Stomach (tissue), 9 donors: Measurements from ENCODE around the gene BTD. TPM values are rescaled to one million over a fixed set of nuclear protein-coding genes. Genes with fewer than 3 reads are reported as not detected.

Experiments used
- DNase-seq, 2 donors: peaks; one replicate each; pipeline versions ENCODE4 v3.0.0 to v3.0.0-alpha.2; 2013 to 2019
- H3K27ac ChIP-seq, 5 donors: fragments of 200-600 bp in 4 of 5; sonication (generic) in 4 of 5; one replicate each; pipeline ENCODE4 v1.5.1; 2013 to 2019; ENCODE audit warnings: mild to moderate bottlenecking in 1 of 5, moderate library complexity in 1 of 5
- H3K27me3 ChIP-seq, 3 donors: fragments of 200-600 bp; sonication (generic); one replicate each; pipeline ENCODE4 v1.5.1; 2017 to 2019; ENCODE audit warnings: mixed run types in 1 of 3
- H3K36me3 ChIP-seq, 4 donors: fragments of 200-600 bp; sonication (generic); 1 replicate in 3 of 4; 2 replicates in 1 of 4; pipeline ENCODE4 v1.5.1; 2016 to 2019
- H3K4me1 ChIP-seq, 4 donors: fragments of 200-600 bp; sonication (generic); one replicate each; pipeline ENCODE4 v1.5.1; 2016 to 2019
- H3K4me3 ChIP-seq, 4 donors: fragments of 200-600 bp; sonication (generic) in 3 of 4; one replicate each; pipeline ENCODE4 v1.5.1; 2016 to 2019; ENCODE audit warnings: mild to moderate bottlenecking in 1 of 4
- H3K9me3 ChIP-seq, 4 donors: fragments of 200-600 bp; sonication (generic); one replicate each; pipeline ENCODE4 v1.5.1; 2016 to 2019
- CTCF ChIP-seq, 7 experiments: fragments of 450-650 bp in 4 of 7; fragments of 200-600 bp in 3 of 7; sonication (generic) in 3 of 7; IDR thresholded peaks; one replicate each; pipeline ENCODE4 v1.5.1; 2016 to 2019; ENCODE audit warnings: antibody characterized with exemption in 7 of 7, control low read depth in 2 of 7, mild to moderate bottlenecking in 1 of 7
- EP300 ChIP-seq: sonication (generic); formaldehyde crosslinking; IDR thresholded peaks from one replicate; pipeline ENCODE4 v1.6.1; 2017; ENCODE audit warnings: antibody characterized with exemption
- POLR2A ChIP-seq, 4 donors: fragments of 450-650 bp; IDR thresholded peaks; one replicate each; pipeline ENCODE4 v1.6.1; 2016; ENCODE audit warnings: antibody characterized with exemption in 4 of 4, control low read depth in 2 of 4, mild to moderate bottlenecking in 1 of 4, moderate library complexity in 1 of 4
- POLR2AphosphoS5 ChIP-seq, 3 donors: sonication (generic); formaldehyde crosslinking; IDR thresholded peaks; one replicate each; pipeline ENCODE4 v1.6.1; 2016; ENCODE audit warnings: antibody characterized with exemption in 3 of 3
- whole genome bisulfite sequencing, 5 donors: extraction: QIAGEN DNeasy Blood & Tissue Kit in 3 of 5; methylation state at CpG; one replicate each; pipeline versions ENCODE4 v1.1.5 to v1.1.7; 2013 to 2018; 5-methylcytosine and 5-hydroxymethylcytosine counted together
- intact Hi-C: fragments of 100-400 bp; cut with DNase I; formaldehyde crosslinking; loops from one replicate; pipeline ENCODE4 v1.15.1; 2023; ENCODE audit warnings: low total_unique reads
- polyA plus RNA-seq, 3 donors: library from polyadenylated mRNA; stranded (reverse); fragments of 200-250 nt; gene quantifications; one replicate each; pipeline ENCODE4 v1.2.3, GENCODE V29; 2013
- total RNA-seq, 5 donors: library from RNA; depleted of rRNA; stranded (reverse); fragments of >200 nt; gene quantifications; one replicate each; pipeline versions ENCODE4 v1.1.0 to v1.2.3, GENCODE V29; 2014 to 2016
- donor health status: healthy with polysubstance abuse.
- donor health status: Bipolar disorder and iron deficiency.
- donor health status: healthy.

BTD gene
- total and polyA plus RNA-seq, 8 donors: 2.9 to 102 (median 12.0) TPM

GRCh38 chr3:15660055-15660935 is 58.8 kb downstream of the BTD start:
- TF ChIP-seq CTCF (IDR thresholded peaks at IDR 0.05): no peak
- no peak for TF ChIP-seq EP300
- no peak for TF ChIP-seq POLR2AphosphoS5 (IDR thresholded peaks at IDR 0.05)
- no peaks in the 10 kb centered on the region for H3K4me1 ChIP-seq
- whole genome bisulfite sequencing, 5 donors: 75 to 92% (median 84%) methylated on average over 7 of the region's 7 CpGs
- H3K4me3 ChIP-seq: no peak overlapping the region
- DNase-seq: no peak
- H3K9me3 ChIP-seq: peaks cover 10 to 29% (median 21%) of the 10 kb centered on the region in 4 donors
- H3K27ac ChIP-seq: no peak overlapping the region
- H3K27me3 ChIP-seq: no peaks in the 10 kb centered on the region
- H3K36me3 ChIP-seq: no peaks in the 10 kb centered on the region
- intact Hi-C loops: no loop called here

- no peak overlapping the region for H3K4me3 ChIP-seq
- DNase-seq: no peak
- no peak for TF ChIP-seq POLR2A (IDR thresholded peaks at IDR 0.05)
- TF ChIP-seq EP300: no peak
- TF ChIP-seq POLR2AphosphoS5 (IDR thresholded peaks at IDR 0.05): no peak
- no peak for TF ChIP-seq CTCF (IDR thresholded peaks at IDR 0.05)
- intact Hi-C loops: no loop called here
- H3K27ac ChIP-seq: peak overlapping the region in 1 of 5 donors; percentile 44
- 58 to 85% (median 71%) methylated on average over 1 of the region's 1 CpG for WGBS, 5 donors
- H3K36me3 ChIP-seq: peaks cover 7 to 19% (median 14%) of the 10 kb centered on the region in 4 donors
- peaks cover 0 to 4% (median 0%) of the 10 kb centered on the region in 4 donors for H3K4me1 ChIP-seq
- no peaks in the 10 kb centered on the region for H3K27me3 ChIP-seq
- no peaks in the 10 kb centered on the region for H3K9me3 ChIP-seq
These were observed 62.6 kb downstream of the BTD start for GRCh38 chr3:15664144-15664543.

GRCh38 chr3:15665510-15666150 is 64.1 kb downstream of the BTD start:
- peaks cover 7 to 34% (median 27%) of the 10 kb centered on the region in 4 donors for H3K36me3 ChIP-seq
- DNase-seq: no peak
- no peaks in the 10 kb centered on the region for H3K9me3 ChIP-seq
- H3K4me3 ChIP-seq: no peak overlapping the region
- no peaks in the 10 kb centered on the region for H3K27me3 ChIP-seq
- TF ChIP-seq POLR2A (IDR thresholded peaks at IDR 0.05) (no peak), CTCF (IDR thresholded peaks at IDR 0.05) (no peak), EP300 (no peak), POLR2AphosphoS5 (IDR thresholded peaks at IDR 0.05) (no peak)
- peak overlapping the region in 1 of 5 donors; percentile 44 for H3K27ac ChIP-seq
- WGBS, 5 donors: 94 to 98% (median 97%) methylated on average over 5 of the region's 5 CpGs
- intact Hi-C loops: no loop called here
- peaks cover 0 to 4% (median 0%) of the 10 kb centered on the region in 4 donors for H3K4me1 ChIP-seq

- H3K4me1 ChIP-seq: peaks cover 0 to 4% (median 0%) of the 10 kb centered on the region in 4 donors
- TF ChIP-seq CTCF (IDR thresholded peaks at IDR 0.05) (no peak), POLR2AphosphoS5 (IDR thresholded peaks at IDR 0.05) (no peak), EP300 (no peak), POLR2A (IDR thresholded peaks at IDR 0.05) (no peak)
- H3K9me3 ChIP-seq: no peaks in the 10 kb centered on the region
- 76 to 89% (median 84%) methylated on average over 5 of the region's 5 CpGs for WGBS, 5 donors
- no peaks in the 10 kb centered on the region for H3K27me3 ChIP-seq
- intact Hi-C loops: no loop called here
- no peak overlapping the region for H3K4me3 ChIP-seq
- no peak for DNase-seq
- H3K36me3 ChIP-seq: peaks cover 12 to 40% (median 33%) of the 10 kb centered on the region in 4 donors
- no peak overlapping the region for H3K27ac ChIP-seq
These were observed 64.7 kb downstream of the BTD start for GRCh38 chr3:15666277-15666676.
